Endothelial cell of umbilical vein (primary cell): ENCODE measurements around the gene SLC35D2.

ENCODE experiments used
- CTCF ChIP-seq, 2 donors: IDR thresholded peaks; 1 replicate in 1 of 2; 2 replicates in 1 of 2; pipeline ENCODE4 v1.5.1; 2011; ENCODE audit warnings: low read length in 2 of 2, mild to moderate bottlenecking in 2 of 2, moderate library complexity in 2 of 2, control low read depth in 1 of 2, inconsistent platforms in 1 of 2, low read depth in 1 of 2; ENCODE audit not compliant: insufficient read depth in 1 of 2; ENCODE audit errors: extremely low read depth in 1 of 2
- EZH2 ChIP-seq: IDR thresholded peaks from 2 replicates; pipeline ENCODE4 v1.6.1; 2012; ENCODE audit warnings: borderline replicate concordance, low read depth, mild to moderate bottlenecking, moderate library complexity, low read length, inconsistent platforms; ENCODE audit not compliant: severe bottlenecking
- FOS ChIP-seq: IDR thresholded peaks from 2 replicates; pipeline ENCODE4 v1.6.1; 2011; ENCODE audit warnings: mild to moderate bottlenecking, low read length, moderate library complexity, borderline replicate concordance; ENCODE audit not compliant: insufficient read depth
- GATA2 ChIP-seq: IDR thresholded peaks from 2 replicates; pipeline ENCODE4 v1.7.0; 2011; ENCODE audit warnings: low read depth, mild to moderate bottlenecking, moderate library complexity, mixed read lengths, low read length; ENCODE audit not compliant: insufficient read length, insufficient read depth
- JUN ChIP-seq: IDR thresholded peaks from 2 replicates; pipeline ENCODE4 v1.6.1; 2011; ENCODE audit warnings: borderline replicate concordance, low read depth; ENCODE audit not compliant: insufficient read length, insufficient read depth
- MYC ChIP-seq: IDR thresholded peaks from one replicate; pipeline ENCODE4 v1.6.1; 2011; ENCODE audit warnings: mild to moderate bottlenecking, low read depth, low read length
- POLR2A ChIP-seq: IDR thresholded peaks from 2 replicates; pipeline ENCODE4 v1.6.1; 2012; ENCODE audit warnings: low read depth, mild to moderate bottlenecking, control low read depth, low read length
- POLR2AphosphoS5 ChIP-seq: IDR thresholded peaks from 2 replicates; pipeline ENCODE4 v1.6.1; 2012; ENCODE audit warnings: low read depth, mild to moderate bottlenecking, control low read depth, low read length, moderate library complexity; ENCODE audit not compliant: insufficient read depth
- TF ChIP-seq, protein P1 (sequence below): IDR thresholded peaks from 2 replicates; pipeline ENCODE4 v1.6.1; 2011; ENCODE audit not compliant: insufficient read depth, insufficient read length

- TF ChIP-seq CTCF (IDR thresholded peaks at IDR 0.05; ENCODE audit: extremely low read depth in 1 of 2, insufficient read depth in 1 of 2, low read depth in 1 of 2, low read length in 2 of 2) (no peak), POLR2A (no peak), POLR2AphosphoS5 (no peak), EZH2 (no peak), MYC (no peak), JUN (no peak), GATA2 (no peak), FOS (no peak)
- TF ChIP-seq, protein P1, sequence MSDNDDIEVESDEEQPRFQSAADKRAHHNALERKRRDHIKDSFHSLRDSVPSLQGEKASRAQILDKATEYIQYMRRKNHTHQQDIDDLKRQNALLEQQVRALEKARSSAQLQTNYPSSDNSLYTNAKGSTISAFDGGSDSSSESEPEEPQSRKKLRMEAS, result no peak
Observed at GRCh38 chr9:96429732-96430131, 46.2 kb upstream of the SLC35D2 start.
